LoVo (cell line): ENCODE data around the gene DAPL1.
"Not testable (repeated sequence)": the region's sequence is repeated elsewhere in the genome, so short reads cannot be mapped to it uniquely, and the experiment has no call there.

ENCODE experiments used
- DNase-seq: peaks from one replicate; pipeline ENCODE4 v3.0.0-alpha.2; 2016; ENCODE audit warnings: low spot score

The DAPL1 gene

DNA sequence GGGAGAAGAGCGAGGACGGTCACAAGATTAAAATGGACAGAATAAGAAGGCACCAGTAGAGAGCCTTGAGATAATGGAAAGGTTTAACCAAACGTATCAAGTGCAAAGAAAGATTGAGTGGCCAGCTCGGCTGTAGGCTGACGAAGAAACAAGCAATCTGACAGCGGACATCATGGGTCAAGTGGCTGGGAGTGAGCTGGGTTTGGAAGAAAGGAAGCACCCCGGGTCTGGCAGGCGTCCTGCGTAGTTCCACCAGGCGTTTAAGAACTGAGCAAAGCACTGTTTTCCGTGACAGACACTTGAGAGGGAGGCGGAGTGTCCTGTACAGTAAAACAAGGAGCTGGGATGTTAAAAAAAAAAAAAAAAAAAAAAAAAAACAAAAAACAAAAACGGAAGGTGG lies 27.1 kb downstream of the DAPL1 start:
- DNase-seq: no peak

DNA sequence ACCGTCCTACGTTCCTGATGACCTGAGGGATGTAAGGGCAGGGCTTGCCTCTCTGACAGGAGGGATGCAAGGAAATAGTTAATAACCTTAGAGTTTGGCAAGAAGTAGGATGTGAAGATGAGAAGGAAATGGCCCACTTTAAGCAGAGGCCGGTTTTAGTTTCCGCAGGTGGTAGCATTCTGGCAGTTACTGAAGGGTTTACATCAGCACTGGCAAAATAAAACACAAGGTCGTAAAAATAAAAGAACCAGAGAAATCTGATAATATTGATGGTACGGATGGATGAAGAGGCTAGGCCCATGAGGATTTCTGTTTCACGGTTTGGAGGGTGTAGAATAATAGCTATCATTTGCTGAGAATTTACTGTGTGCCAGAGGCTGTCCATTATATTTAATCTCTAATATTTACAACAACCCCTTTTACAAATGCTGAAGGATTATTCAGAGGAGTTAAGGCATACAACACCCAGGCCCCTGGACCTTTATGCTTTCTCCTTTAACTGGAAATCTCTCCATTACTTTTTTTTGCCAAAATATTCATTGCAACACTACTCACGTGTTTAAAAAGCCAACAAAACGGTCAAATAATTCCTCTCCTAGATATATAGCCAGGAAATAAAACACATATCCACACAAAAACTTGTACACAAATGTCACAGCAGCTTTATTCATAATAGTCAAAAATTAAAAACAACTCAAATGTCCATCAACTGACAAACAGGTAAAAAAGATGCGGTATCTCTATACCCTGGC lies 28.5 kb downstream of the DAPL1 start:
- no peak for DNase-seq

DNA sequence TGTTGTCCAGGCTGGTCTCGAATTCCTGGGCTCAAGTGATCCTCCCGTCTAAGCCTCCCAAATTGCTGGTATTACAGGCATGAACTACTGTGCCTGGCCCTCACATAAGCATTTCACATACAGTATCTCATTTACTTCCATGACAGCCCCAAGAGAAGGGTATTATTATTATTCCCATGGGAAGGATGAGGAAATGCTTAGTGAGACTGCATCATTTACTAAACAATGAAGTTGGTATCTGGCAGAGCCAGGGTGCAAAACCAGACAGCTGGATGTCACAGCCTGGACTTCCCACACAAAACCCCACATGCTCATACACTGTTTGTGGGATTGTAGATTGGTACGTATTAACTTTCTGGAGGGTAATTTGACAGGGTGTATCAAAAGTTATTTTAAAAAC lies 29.9 kb downstream of the DAPL1 start:
- no peak for DNase-seq

DNA sequence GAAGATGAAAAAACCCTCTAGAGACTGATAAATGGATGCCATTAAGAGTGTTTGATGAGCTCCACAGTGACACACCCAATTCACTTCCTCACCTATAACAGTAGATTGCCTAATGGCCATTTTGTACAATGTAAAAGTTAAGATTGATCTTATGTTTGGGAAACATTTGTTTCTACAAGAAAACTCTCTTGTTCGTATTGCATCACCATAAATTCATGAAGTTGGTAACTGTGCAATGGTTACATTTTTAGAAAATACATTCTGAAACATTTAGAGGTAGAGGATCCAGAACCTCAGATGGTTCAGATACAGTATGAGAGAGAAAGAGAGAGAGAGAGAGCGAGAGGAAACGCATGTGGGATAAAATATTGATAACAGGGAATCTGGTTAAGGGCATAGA lies 31.8 kb downstream of the DAPL1 start:
- no peak for DNase-seq

DNA sequence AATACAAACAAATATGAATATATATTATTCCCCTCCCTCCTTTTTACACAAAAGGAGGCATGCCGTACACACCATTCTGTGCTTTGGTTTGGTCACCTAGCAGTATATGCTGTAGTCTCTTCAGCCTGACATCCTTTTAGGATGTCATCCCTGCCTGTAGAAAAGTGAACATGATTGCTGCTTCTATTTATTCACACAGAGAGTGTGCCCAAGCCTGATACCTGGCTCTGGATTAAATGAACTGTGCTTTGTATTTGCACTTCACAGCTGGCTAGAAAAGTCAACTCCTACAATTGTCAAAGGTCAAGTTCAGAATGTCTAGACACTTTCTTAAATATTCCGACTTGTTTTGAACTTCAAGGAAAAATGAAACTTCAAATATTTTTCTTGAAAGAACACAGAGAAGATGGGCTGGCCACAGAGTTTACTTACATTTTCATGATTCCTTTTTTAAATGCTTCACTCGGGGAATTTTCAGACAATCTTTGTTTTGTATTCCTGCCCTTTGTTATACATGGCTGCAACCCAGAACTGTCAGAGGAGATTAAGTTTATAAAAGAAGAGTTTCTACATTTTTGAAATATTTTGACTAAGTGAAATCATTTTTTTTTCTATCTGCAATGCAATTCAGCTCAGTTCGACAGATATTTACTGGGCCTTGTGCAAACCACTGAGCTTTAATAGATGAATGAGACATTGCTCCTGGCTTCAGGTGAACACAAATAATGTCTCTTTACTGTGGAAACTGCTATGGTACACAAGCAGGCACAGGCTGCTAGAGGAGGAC lies 33.5 kb downstream of the DAPL1 start:
- no peak for DNase-seq

DNA sequence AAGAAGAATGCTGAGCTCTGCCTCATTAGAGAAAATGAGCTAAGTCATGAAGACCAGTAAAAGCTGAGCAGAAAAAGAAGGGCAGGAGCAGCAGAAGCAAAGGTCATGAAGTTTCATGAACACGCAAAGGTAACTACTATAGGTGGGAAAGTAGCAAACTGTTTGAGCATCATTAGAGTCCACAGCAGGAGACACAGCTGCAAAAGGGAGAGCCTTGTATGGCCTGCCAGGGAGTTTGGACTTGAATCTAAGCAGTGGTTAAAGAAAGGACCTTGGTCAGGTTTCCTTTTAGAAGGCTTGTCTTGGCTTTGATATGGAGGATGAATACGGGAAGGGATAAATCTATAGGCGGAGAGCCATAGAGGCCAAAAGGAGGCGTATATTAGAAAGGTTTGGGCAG lies 34.0 kb downstream of the DAPL1 start:
- no peak for DNase-seq

DNA sequence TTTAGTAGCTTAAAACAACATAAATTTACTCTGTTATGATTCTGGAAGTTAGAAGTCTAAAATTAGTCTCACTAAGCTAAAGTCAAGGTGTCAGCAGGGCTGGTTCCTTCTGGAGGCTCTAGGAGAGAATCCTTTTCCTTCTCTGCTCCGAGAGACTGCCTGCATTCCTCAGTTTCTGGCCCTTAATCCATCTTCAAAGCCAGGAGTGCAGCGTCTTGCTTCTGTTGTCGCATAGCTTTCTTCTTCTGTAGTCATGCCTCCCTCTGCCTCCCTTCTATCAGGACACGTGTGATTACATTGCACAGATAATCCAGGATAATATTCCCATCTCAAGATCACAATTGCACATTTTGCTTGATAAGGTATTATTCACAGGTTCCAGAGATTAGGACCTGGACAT lies 35.1 kb downstream of the DAPL1 start:
- no peak for DNase-seq

DNA sequence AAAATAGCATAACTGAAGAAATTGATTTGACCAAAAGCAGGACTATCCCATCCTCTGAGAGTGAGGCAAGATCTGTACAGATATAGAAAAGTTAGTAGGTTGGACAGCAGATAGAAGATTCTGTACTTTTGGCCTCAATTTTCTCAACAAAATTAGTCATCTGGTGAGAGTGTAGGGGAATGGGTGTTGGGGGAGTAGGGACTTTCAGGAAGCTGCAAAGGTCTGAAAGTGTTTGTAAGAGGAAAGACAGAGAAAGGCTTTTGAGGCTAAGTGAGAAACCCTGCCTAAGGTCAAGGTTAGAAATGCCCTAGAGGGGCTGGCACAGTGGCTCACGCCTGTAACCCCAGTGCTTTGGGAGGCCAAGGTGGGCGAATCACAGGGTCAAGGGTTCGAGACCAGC lies 40.3 kb downstream of the DAPL1 start:
- no peak for DNase-seq

DNA sequence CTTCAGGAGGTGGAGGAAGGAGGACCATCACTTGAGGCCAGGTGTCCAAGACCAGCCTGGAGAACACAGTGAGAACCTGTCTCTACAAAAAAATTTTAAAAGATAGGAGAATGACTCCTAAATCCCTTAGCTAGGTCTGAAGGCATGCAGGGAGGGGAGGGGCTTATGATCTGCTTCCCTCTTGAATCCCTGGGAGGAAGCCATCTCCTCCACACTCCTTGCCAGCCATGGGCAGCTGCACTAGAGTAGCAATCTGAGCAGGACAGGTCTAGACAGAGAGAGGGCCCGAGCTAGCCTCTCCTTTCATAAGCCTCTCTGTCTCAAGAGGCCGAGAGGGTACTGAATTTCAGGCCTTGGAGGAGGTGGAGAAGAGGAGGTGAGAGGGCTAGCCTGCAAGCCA lies 42.5 kb downstream of the DAPL1 start:
- no peak for DNase-seq

DNA sequence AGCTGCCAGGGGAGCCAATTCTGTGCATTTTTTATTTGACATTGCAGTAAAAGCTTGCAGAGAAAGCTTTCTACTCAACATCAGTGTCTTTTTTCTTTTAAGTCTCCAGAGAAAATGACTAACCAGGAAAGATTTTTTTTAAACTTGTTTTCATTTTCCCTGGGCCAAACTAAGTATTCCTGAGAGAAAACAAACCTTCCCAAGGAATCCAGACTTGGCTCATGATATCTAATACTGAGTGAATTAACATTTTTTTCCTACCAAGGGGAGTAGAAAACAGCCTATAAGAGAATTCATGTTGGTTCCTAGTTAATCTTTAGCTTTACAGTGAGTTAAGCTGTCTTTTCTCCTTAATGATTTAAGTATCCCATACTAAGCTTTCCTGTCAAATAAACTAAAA lies 46.7 kb downstream of the DAPL1 start:
- DNase-seq: no peak

DNA sequence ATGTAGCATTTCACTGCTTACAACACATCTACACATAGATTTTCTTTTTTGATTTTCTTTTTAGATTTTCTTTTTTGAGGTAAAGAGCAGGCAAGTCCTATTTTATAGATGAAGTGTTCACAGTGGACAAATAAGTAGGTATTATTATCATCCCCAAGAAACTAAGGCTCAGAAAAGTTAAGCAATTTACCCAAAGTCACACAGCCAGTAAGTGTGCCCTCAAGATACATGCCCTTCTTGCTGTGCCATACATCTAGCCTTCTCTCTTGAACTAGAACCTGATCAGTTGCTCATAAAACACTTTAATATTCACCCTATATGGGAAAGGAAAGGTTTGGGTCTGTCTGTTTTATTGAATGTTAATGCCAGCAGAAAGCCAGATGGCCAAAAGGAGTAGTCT lies 50.3 kb downstream of the DAPL1 start:
- no peak for DNase-seq

DNA sequence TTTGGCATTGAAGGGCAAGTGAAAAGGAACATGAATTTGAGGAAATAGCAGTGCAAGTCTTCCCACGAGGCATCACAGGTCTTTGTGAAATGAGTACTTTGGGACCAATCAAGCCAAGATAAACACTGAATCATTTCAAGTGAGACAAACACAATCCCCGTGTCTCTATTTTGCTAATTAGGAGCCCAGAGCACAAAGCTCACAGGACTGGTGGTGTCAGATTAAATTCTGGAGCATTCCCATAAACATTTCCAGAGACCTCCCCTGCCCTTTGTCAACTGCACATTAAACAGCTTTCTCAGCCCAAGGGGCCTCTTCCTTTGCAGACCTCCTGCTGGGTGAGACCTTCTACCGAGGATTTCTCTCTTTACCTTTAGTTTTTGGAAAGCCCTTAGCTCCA lies 50.7 kb downstream of the DAPL1 start:
- DNase-seq: no peak

DNA sequence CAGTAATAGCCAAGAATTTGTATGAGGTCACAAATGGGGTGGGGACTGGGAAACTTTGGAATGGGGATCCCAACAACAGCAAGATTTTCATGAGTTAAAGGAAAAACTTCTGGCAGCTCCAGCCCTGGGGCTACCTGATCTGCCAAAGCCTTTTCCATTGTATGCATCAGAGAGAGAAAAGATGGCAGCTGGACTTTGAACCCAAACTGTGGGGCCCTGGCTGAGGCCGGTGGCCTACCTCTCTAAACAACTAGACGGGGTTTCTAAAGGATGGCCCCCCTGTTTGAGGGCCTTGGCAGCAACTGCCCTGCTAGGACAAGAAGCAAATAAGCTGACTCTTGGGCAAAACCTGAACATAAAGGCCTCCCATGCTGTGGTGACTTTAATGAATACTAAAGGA lies 52.4 kb downstream of the DAPL1 start:
- not testable (repeated sequence) for DNase-seq

DNA sequence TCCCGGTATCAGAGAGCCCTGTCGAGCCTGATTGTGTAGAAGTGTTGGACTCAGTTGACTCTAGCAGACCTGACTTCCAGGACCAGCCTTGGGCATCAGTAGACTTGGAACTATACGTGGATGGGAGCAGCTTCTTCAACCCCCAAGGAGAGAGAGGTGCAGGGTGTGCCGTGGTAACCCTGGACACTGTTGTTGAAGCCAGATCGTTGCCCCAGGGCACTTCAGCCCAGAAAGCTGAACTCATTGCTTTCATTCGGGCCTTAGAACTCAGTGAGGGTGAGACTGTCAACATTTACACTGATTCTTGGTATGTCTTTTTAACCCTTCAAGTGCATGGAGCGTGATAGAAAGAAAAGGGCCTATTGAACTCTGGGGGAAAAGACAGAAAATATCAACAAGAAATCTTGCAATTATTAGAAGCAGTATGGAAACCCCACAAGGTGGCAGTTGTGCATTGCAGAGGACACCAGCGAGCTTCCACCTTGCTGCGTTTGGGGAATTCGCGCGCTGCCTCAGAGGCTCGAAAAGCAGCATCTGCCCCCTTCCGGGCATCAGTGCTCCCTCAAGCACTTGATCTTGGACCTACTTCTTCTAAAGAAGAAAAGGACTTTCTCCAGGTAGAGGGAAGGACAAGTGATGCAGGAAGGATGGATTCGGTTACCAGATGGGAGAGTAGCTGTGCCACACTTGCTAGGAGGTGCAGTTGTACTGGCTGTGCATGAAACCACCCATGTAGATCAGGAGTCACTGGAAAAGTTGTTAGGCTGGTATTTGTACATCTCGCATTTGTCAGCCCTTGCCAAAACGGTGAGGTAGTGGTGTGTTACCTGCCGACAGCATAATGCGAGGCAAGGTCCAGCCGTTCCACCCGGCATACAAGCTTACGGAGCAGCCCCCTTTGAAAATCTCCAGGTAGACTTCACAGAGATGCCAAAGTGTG lies 53.2 kb downstream of the DAPL1 start:
- not testable (repeated sequence) for DNase-seq

DNA sequence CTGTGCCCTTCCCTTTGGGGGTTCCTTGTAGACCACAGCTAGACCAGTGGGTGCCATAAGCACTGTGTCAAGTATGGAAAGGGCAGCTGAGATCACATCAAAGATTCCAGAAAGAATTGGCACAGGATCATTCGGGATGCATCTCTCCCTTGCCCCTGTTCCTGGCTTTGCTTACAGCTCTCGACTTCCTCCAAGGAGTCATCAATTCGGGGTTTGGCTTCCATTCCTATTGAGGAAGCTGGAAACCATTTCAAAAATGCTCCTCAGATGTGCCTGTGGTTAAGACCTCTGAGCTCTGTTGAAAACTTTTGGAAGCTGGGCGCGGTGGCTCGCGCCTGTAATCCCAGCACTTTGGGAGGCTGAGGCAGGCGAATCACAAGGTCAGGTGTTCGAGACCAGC lies 65.1 kb downstream of the DAPL1 start:
- not testable (repeated sequence) for DNase-seq

DNA sequence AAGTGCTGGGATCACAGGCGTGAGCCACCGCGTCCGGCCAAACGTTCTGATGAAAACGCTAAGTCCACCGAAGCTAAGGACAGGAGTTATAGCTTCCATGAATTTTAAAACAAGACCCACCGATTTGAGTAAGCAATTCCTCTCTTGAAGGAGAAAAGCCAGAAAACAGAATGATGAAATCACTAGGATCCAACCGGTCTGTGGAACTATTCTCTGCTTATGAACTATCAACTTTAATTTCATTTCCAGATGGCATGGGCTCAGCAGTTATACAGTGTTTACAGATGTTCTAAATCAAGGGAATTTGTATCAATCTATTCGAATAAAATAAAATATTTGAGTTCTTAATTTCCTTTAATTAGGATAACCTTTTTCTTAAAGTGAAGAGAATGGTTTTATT lies 66.5 kb downstream of the DAPL1 start:
- not testable (repeated sequence) for DNase-seq

DNA sequence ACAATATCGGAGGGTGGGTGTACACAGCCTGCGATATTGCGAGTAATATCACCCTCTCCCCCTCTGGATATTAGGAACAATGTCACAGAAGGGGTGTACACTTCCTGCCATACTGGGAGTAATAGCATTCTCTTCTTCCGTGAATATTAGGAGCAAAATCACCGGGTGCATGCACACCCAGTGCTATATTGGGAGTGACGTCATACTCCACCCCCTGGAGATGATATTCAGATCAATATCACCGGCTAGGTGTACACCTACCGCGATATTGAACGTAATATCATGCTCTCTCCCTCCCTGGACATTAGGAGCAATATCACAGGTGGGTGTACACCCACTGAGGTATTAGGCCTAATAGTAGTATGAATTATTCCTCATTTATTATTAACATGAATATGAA lies 70.4 kb downstream of the DAPL1 start:
- not testable (repeated sequence) for DNase-seq
